ENCODE data around the gene CHPF.

GRCh38 chr2:219566640-219567039 is 23.0 kb upstream of the CHPF start:
- TF ChIP-seq FOXM1 (IDR thresholded peaks at IDR 0.05; ENCODE audit: borderline replicate concordance) (no peak), FOXK2 (IDR thresholded peaks at IDR 0.05) (no peak), SUZ12 (IDR thresholded peaks at IDR 0.05) (no peak), ZNF384 (IDR thresholded peaks at IDR 0.05) (no peak), SP1 (IDR thresholded peaks at IDR 0.05) (no peak), LEF1 (IDR thresholded peaks at IDR 0.05; ENCODE audit: borderline replicate concordance) (no peak)
